Stimulated activated CD8-positive, alpha-beta memory T cell treated with anti-CD3 and anti-CD28 coated beads, Interleukin-7, amount 100 ng/mL, for 4 hours (primary cell): Measurements from ENCODE around the gene PAPPA2.
"Not testable (repeated sequence)": the region's sequence is repeated elsewhere in the genome, so short reads cannot be mapped to it uniquely, and the experiment has no call there.

Source experiments
- DNase-seq, 2 donors: peaks; one replicate each; pipeline ENCODE4 v3.0.0-alpha.2; 2020; ENCODE audit warnings: low read depth in 2 of 2

The PAPPA2 gene

DNA sequence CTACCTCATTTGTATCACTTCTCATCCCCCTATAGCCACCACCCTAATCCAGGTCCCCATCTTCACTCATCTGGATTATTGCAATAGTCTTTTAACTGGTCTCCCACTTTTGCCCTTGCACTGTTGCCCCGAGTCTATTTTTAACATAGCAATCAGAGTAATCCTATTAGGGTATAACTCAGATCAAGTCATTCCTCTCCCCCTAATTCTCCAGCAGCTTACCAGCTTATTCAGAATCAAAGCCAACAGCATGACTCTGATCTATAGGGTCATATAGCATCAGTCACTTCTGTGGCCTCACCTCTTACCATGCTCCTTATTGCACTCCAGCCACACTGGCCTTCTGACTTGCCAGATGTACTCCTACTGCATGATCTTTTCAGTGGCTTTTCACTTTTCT lies 140.7 kb downstream of the PAPPA2 start:
- no peak for DNase-seq

DNA sequence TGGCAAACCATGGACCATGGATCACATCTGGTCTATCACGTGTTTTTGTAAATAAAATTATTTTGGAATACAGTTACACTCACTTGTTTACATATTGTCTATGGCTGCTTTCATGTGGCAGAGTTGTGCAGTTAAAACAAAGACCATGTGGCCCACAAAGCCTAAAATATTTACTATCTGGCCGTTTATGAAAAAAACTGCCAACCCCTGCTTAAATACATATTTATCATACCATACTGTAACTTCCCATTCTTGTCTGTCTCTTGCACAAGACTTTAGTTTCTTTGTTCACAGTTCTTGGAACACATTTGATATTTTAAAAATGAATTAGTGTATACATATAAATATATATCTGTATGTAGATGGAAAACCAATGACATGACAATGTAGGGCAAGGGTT lies 141.5 kb downstream of the PAPPA2 start:
- no peak for DNase-seq

DNA sequence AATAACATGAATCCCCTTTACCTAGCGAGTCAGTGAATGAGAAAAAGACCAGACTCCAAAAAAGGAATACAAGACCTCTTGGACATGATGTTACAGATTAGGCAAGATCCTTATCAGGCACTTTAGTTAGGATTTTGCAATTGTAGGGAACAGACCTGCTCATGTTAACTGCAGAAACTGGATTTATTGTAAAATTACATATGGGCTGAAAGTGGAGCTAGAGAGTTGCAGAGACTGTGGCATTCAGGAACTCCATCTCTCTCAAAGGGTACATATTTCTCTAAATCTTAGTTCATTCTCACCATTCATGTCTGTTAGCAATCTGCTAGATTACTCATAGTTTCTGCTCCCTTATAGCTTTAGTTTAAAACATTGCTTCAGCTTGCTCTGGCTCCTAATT lies 142.2 kb downstream of the PAPPA2 start:
- DNase-seq, result no peak

DNA sequence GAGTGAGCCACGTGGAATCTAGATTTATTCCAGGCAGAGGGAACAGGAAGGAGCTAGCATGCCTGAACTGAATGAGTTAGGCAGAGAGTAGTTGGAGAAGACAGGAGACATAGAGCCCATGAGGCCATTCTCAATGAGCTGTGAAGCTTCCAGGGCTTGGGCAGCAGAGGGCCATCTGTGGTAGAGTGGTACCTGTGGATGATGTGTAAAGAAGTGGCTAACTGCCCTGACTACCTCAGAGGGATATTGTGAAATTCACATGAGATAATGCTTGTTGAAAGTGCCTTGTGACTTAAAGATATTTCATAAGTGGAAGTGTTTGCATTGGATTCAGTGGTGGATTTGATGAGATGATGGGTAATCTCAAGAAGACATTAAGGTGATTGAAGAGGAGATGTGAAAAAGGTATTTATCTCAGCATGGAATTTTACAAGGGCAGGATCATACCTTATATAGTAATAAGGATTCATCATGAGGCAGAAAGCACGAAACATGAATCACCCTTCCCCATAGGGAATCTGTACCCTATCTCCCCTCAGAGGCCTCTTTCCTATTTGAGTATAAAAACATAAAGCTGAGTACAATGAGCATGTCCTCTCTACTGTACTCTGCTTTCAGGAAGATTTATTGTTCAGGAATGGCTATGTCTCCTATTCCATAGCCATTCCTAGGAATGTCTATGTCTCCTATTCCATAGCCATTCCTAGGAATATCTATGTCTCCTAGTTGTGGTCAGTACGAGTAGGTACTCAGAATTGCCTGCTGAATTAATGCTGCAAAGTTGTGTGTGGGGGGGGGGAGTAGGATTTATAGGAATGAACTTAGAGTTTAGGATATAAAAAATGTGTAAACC lies 146.8 kb downstream of the PAPPA2 start:
- no peak for DNase-seq

DNA sequence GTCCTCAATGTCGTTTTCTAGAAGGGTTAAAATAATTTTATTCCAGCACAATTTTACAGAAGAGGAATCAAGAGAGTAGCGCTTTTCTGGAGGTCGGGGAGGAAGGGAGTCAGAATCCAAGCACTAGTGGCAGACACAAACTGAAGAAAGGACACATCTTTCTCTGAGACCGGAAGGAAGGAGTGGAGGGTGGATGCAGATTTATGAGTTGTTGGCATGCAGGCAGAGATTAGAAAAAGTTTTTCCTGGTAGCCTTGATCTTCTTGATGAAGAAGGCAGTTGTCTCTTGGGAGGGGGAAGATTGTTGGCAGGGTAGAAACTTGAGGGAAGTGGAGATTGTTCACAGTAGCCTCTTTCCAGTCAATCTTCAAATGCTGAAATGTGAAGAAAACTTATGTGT lies 149.8 kb downstream of the PAPPA2 start:
- no peak for DNase-seq

DNA sequence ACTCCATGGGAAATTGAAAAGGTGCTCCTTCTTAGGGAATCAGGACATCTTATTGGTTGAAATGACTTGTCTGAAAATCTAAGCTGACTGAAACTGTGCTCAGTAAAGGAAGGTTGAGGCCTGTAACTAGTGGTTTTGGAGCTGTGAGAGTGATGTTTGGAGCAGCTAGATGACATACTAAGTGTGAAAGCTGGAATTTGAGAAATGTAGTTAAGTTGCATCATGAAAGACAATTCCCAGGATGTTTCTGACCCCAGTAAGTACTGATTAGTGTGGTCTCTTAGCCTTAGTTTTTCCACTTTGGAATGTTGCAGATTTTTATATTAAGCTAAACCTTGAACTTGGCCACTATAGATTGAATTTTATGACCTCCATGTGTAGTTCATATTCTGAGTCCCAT lies 154.9 kb downstream of the PAPPA2 start:
- no peak for DNase-seq

DNA sequence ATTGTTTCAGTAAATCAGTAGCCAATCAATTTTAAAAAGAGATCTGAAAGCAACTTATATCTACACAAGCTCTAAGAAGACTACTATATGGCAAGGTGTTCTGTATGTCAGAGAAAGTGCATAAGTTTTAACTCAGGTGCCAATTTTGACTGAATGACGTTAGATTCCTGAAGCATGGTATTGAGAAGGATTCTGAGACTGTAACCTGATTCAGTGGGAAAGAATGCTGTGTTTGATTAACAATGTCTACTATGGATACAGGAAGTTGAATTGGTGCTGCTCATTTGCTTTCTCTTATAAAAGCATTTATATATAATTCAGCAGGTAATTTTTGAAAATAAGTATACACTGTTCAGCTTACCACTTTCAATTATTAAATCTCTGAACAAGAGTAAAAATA lies 156.3 kb downstream of the PAPPA2 start:
- no peak for DNase-seq

DNA sequence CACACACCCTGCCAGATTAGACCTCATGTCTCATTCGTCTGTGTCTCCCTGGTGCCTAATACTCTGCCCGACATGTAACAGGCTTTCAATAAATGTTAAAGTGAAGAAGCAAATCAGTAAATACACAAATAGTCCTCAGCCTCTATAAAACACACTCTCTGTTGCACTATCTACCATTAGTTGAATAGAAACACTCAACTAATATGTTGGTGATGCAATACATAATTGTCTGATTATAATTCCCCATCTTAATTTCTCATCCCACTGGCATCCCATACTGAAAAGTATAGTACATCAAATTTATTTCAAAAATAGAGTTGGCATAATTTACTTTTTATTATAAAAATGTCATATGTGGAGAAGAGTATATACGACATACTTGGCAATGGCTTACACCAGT lies 162.4 kb downstream of the PAPPA2 start:
- no peak for DNase-seq

DNA sequence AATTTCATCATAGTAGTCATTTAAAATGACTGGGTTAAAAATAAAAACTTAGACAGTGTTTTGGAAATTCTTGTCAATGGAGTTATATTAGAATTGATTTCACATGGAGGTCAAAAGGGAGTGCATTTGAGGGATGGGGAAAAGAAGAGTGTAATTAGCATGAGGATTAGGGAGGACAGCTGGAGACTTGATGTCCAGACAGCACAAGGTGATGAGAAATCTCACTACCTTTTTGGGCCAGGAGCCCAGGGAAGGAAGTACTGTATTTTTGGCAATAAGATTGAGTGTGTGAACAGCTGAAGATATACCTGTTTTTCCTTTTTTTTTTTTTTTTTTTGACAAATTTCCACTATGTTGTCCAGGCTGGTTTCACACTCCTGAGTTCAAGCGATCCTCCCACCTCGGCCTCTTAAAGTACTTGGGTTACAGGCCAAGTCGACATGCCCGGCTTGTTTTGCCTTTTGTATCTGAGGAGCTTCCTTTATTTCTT lies 163.6 kb downstream of the PAPPA2 start:
- no peak for DNase-seq

DNA sequence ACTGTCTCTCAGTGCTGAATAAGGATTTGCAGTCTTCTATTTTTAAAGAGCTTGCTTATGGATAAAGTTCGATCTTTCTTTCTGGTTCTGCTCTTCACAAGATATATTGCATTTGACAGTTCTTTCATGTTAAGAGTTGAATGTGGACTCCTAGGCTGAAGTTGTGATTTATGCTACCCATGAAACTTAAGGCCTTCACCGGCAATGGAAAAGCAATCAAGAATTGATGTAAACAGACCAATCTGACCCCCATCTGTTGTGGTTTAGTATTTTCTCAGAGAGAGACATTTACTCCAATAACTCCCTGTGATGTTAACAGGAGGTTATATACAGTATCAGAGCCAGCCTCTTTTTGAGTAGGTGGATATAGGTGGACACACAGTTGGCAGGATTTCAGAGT lies 165.8 kb downstream of the PAPPA2 start:
- DNase-seq, result no peak

DNA sequence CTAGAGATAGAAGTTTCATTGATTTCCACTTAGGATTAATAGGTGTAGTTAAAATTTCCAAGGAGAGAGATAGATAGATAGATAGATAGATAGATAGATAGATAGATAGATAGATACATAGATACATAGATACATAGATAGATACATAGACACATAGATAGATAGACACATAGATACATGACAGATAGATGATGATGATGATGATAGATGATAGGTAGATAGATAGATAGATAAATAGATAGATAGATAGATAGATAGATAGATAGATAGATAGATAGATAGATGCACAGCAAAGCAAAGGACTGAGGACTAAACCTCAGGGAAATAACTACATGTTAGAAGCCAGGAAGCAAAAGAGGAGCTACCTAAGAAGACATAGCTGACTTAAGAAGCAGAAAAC lies 171.8 kb downstream of the PAPPA2 start:
- DNase-seq, result not testable (repeated sequence)

DNA sequence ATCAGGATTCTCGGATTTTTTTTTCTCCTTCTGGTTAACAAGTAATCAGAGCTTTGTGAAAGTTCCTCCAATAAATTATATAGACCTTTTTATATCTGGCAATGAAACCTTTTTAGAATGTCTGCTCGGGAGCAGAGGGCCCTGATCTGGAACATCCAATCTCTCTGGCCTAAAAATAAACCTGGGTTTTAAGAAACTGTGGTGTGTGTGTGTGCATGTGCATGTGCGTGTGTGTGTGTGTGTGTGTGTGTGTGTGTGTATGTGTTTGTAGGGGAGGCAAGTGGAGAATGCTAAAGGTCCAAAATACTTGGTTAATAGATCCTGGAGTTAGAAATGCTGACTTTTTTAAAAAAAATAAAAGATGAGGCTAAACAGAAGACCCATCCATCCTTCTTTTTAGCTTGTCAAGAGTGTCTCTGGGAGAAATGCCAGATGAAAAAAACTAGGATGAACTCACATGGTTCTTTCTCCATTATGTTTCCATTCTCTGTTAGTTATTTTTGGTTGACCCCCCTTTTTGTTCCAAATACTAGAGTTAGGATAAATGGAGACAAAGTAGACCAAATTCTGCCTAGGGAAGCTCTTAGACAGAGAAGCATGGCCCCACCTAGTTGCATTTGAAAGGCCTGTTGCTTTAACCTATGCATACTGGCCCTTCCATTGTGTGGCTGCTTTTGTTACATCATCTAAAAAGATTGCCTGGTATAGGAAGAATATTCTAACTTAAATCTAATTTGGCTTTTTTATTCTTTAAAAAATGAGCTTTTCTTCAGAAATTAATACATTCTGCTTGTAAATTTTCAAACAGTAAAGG lies 175.9 kb downstream of the PAPPA2 start:
- no peak for DNase-seq

DNA sequence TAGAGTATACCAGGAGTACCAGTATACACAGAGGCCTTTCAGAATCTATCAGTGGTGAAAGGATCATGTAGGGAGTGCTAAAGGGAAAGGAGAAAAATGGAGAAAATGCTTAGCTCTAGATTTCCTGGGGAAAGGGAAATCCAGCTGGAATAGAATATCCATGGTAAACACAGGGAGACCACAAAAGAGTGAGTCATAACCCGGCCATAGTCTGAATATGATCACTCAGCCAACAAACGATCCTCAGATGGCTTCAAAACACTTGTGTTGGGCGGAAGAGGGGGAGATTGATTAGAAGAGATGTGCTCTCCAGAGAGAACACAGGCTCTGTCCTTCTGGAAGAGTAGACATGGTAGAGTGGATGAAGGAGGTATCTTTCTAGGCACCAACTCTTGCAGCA lies 180.6 kb downstream of the PAPPA2 start:
- no peak for DNase-seq

DNA sequence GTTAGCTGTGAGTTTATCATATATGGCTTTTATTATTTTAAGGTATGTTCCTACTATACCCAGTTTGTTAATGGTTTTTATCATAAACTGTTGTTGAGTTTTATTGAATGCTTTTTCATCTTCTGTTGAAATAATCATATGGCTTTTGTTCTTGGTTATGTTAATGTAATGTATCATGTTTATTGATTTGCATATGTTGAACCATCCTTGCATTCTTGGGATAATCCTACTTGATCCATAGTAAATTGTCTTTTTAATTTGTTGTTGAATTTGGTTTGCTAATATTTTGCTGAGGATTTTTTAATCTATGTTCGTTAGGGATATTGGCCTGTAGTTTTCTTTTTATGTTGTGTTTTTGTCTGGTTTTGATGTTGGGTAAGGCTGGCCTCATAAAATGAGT lies 185.6 kb downstream of the PAPPA2 start:
- DNase-seq, result no peak

DNA sequence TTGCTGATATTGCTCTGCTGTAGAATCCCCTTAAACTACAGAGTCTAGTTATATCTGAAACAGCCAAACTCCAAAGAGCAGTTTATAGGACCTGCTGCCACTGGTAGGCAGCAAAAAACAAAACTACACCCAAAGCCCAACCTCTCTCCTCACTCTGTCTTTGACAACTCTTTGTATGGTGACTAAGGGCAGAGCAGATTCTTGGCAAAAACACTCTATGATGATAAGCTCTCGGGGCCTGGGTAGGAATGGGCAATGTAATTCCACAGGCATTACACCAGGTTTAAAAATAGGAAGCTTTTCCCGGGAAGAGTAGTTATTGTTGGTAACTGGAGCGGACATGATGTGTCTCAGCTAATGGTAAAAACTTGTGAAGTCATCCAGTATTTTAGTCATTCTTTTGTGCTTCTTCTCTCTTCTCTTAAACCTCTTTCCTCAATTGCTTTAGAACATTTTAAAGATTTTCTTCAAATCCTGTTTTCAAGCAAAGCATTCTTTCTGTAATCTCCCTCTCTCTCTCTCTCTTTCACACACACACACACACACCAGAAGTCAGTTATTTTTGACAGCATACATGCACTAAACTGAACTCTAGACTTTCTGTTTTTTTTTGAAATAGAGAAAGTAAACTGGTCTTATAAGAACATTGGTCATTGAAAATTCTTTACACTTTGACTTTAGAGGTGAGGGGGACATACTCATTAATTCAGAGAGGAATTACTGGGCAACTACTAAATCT lies 193.5 kb downstream of the PAPPA2 start:
- no peak for DNase-seq

DNA sequence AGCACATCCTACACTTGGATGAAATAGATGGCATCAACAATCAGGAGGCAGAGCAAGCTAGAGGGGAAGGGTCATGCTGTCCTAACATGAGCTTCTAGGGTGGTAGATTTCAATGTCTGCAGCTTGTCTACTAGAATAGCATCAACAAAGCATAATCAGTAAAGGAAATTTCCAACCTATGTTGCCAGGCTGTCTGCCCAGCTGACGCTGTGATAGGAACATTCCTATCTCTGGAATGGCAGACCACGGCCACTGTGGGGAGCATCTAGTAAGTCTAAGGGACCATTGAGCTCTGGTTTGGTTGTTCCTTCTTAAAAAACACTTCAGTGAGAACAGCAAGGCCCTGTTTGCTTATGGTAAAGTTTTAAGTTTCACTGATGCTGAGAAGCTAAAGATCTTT lies 206.8 kb downstream of the PAPPA2 start:
- no peak for DNase-seq

DNA sequence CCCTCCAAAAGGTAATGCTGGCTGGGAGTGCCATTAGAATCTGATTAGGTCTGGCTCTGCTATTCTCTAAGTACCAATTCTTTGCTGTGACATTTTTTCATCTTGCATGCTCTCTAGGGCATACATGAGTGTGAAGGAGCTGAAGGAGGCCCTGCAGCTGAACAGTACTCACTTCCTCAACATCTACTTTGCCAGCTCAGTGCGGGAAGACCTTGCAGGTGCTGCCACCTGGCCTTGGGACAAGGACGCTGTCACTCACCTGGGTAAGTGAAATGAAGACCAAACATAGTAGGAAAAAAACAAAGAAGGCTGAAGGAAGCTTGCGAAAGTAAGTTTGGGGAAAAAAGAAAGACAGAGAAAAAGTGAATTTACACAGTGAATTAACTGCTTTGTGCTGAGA lies 207.9 kb downstream of the PAPPA2 start:
- no peak for DNase-seq

DNA sequence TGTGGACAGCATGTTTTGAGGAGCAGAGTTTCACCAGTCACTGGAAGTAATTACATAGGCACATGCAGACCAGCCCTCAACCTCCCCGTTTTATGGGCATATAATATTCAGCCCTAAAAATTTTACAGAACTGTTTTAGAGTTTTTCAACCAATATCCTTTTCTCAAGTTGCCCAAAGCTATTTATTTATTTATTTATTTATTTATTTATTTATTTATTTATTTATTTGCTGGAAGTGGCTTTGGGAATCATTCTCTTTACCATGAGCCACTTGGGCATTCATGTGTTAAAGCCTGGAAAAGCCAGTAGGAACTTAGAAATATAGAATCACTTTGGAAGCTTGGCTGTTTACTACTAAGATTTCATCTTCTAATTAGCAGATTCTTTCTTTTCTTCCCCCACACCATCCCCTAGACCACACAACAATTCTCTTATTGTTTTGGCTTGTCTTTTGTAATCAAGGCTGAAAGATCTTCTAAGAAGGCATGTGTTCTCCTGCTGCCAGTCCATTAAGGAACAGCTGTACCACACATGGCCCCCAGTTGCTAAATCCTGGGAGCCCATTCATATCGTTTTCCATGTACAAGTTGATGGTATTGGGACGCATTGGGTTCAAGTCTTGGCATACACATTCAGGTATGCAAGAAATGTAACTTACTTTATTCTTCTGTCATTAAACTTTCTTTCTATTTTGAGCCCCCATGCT lies 220.0 kb downstream of the PAPPA2 start:
- no peak for DNase-seq

DNA sequence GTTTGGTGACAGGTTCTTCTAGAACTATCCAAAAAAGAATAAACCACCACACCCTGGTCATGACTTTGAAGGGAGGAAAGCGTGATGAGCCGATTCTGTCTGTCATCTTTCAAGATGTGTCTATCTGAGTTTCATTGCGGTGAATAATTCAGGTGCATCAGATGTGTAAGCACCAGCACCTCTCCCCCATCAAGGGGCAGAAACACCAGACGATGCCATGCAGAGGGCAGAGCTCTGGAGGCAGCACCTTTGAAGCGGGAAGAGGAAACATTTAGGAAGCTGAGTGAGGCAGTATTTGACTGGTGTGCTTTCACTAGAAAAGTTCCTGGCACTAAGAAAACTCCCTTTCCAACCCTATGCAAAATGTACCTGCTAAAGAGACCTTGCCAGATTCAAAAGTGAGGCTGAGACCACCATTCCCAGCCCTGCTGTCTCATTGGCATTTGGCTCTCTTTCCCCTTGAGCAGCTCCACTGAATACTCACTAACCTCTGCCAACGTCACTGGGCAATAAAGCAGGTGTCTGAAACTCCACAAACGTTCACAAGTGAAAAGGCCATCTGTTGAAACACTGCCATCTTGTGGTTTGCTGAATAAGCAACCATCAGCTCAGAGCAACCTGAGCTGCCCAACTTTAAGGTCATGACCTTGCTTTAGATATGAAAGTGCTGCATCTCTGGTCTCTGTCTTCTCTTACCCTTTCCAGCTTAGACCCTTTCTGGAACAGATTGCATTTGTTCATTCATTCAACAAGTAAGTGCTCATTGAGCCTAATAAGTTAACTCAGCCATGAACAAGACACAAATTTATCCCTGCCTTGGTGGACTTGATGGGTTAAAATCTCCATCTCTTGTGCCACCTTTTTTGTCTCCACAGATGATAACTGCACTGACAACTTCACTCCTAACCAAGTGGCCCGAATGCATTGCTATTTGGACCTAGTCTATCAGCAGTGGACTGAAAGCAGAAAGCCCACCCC lies 228.6 kb downstream of the PAPPA2 start:
- no peak for DNase-seq

DNA sequence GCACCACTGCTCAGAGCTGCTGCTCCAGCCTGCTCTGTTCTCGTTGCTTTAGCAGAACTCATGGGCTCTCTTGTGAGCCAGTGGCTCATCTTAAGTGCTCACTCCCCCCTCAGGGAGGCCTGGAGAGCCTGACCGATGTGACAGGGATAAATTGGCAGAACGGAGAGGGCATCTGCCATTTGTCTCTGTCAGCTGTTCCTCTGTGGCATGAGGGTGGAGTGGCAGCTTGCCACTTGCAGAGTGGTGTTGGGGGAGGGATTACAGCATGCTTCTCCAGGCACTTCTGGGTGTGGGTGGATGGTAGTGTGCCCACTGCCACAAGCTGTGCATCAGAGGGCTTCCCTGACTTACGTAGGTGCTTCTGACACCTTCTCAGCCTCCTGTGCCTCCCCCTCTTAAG lies 229.5 kb downstream of the PAPPA2 start:
- no peak for DNase-seq
